Heart right ventricle (tissue), 16 donors: Measurements from ENCODE around the gene ARRDC3. TPM values are rescaled to one million over a fixed set of nuclear protein-coding genes. Genes with fewer than 3 reads are reported as not detected.
"Not testable (repeated sequence)": the region's sequence is repeated elsewhere in the genome, so short reads cannot be mapped to it uniquely, and the experiment has no call there.

ENCODE experiments used
- ATAC-seq, 8 donors: fragments of 200-7000 bp; cut with Tn5 transposase; one replicate each; pipeline ENCODE4 v1.9.1; 2020; ENCODE audit warnings: mild to moderate bottlenecking in 8 of 8, moderate library complexity in 8 of 8, moderate number of reproducible peaks in 1 of 8
- DNase-seq, 2 donors: peaks; one replicate each; pipeline ENCODE4 v3.0.0-alpha.2; 2020
- H3K27ac ChIP-seq, 10 donors: fragments of 200-600 bp; sonication (generic) in 2 of 10; one replicate each; pipeline versions ENCODE4 v1.5.0 to v1.8.0; 2020 to 2022; ENCODE audit warnings: mild to moderate bottlenecking in 3 of 10
- H3K27me3 ChIP-seq, 7 donors: fragments of 200-600 bp; one replicate each; pipeline ENCODE4 v1.8.0; 2021 to 2022; ENCODE audit warnings: mild to moderate bottlenecking in 2 of 7
- H3K36me3 ChIP-seq, 9 donors: fragments of 200-600 bp; sonication (generic) in 1 of 9; one replicate each; pipeline versions ENCODE4 v1.5.0 to v1.8.0; 2020 to 2022; ENCODE audit warnings: mild to moderate bottlenecking in 2 of 9
- H3K4me1 ChIP-seq, 9 donors: fragments of 200-600 bp; sonication (generic) in 1 of 9; one replicate each; pipeline versions ENCODE4 v1.5.0 to v1.8.0; 2020 to 2022; ENCODE audit warnings: mild to moderate bottlenecking in 4 of 9
- H3K4me3 ChIP-seq, 10 donors: fragments of 200-600 bp; sonication (generic) in 2 of 10; one replicate each; pipeline versions ENCODE4 v1.5.0 to v1.8.0; 2020 to 2022; ENCODE audit warnings: mild to moderate bottlenecking in 7 of 10, moderate library complexity in 2 of 10
- H3K9me3 ChIP-seq, 11 donors: fragments of 200-600 bp in 10 of 11; sonication (generic) in 2 of 11; one replicate each; pipeline versions ENCODE4 v1.5.0 to v1.8.0; 2013 to 2022; ENCODE audit warnings: mild to moderate bottlenecking in 2 of 11, control low read depth in 1 of 11, moderate library complexity in 1 of 11
- CTCF ChIP-seq, 9 donors: fragments of 200-600 bp; sonication (generic) in 2 of 9; IDR thresholded peaks; one replicate each; pipeline versions ENCODE4 v1.5.0 to v1.8.0; 2021 to 2022; ENCODE audit warnings: antibody characterized with exemption in 9 of 9, mild to moderate bottlenecking in 5 of 9, moderate library complexity in 1 of 9
- WGBS, 2 donors: extraction: QIAGEN DNeasy Blood & Tissue Kit; methylation state at CpG; one replicate each; pipeline ENCODE4 v1.1.7; 2013; ENCODE audit warnings: inconsistent platforms in 1 of 2; 5-methylcytosine and 5-hydroxymethylcytosine counted together
- intact Hi-C, 10 donors: fragments of 100-400 bp; cut with DNase I; formaldehyde crosslinking; loops; one replicate each; pipeline versions ENCODE4 v1.11.1 to v1.14.2; 2022
- polyA plus RNA-seq, 2 donors: library from polyadenylated mRNA; stranded (reverse); fragments of 200-250 nt; gene quantifications; one replicate each; pipeline ENCODE4 v1.2.3, GENCODE V29; 2013
- total RNA-seq, 10 donors: library from RNA; stranded (reverse); fragmentation: NEBNext Ultra II Directional in 3 of 10; extraction: Animal tissue kit (Norgen Biotek cat#: 25700) in 3 of 10; gene quantifications; one replicate each; pipeline versions ENCODE4 v1.2.1 to v1.2.4, GENCODE V29; 2021 to 2023
- donor health status: Arrhythmogenic right ventricular cardiomyopathy.
- donor health status: ischemic (EF 13 %, LVEDD 7.1; RV severe dilation, severe dysfunction).
- donor health status: healthy with polysubstance abuse.
- donor health status: DM: no; HTN: yes; CAD: no.
- donor health status: DM: no; HTN: no; CAD: no.
- donor health status: ischemic (EF 25% LVEDD 6.9; RV normal size, moderate dysfunction).
- donor health status: ischemic (EF 25% LVEDD 5.7; RV mildly dilated, moderate dysfunction).
- donor health status: healthy.
- donor health status: DM: yes; HTN: yes; CAD: no.
- donor health status: Ischemic cardiomyopathy.
- donor health status: ischemic (EF 35%, LVEDD 5.7; RV mildly dilated, moderate dysfunction).
- donor health status: nonischemic (EF 11% LVEDD 7.7; RV severe dilation, severe dysfunction).
- donor health status: DM: yes; HTN: yes; CAD: no.
- donor health status: PGD.
- donor health status: ischemic (EF 29% LVEDD 5.4; RV normal size, mild dysfunction).
- donor health status: nonischemic (EF 23%, LVEDD 6.1; RV moderate dilation, normal function).

The ARRDC3 gene
- total and polyA plus RNA-seq, 12 donors: 4.8 to 61.5 (median 17.7) TPM

- Histone ChIP-seq H3K36me3 (no peaks in the 10 kb centered on the region), H3K4me1 (peaks cover 0 to 14% (median 0%) of the 10 kb centered on the region in 9 donors), H3K27me3 (no peaks in the 10 kb centered on the region), H3K9me3 (peaks cover 0 to 4% (median 0%) of the 10 kb centered on the region in 11 donors), H3K4me3 (no peak overlapping the region), H3K27ac (no peak overlapping the region)
- no peak for TF ChIP-seq CTCF (IDR thresholded peaks at IDR 0.05)
- ATAC-seq: no peak
- 71 to 76% methylated on average over 9 of the region's 9 CpGs for WGBS, 2 donors
- DNase-seq: no peak
- intact Hi-C loops: no loop called here
Measured at GRCh38 chr5:91352831-91353695, 30.1 kb downstream of the ARRDC3 start.

- no peak for TF ChIP-seq CTCF (IDR thresholded peaks at IDR 0.05)
- no peaks in the 10 kb centered on the region for H3K36me3 ChIP-seq
- H3K9me3 ChIP-seq: peaks cover 0 to 7% (median 0%) of the 10 kb centered on the region in 11 donors
- 91% methylated on average over 5 of the region's 5 CpGs for WGBS, 2 donors
- no peaks in the 10 kb centered on the region for H3K4me1 ChIP-seq
- ATAC-seq: no peak
- no peak for DNase-seq
- no peaks in the 10 kb centered on the region for H3K27me3 ChIP-seq
- intact Hi-C loops: no loop called here
- no peak overlapping the region for H3K4me3 ChIP-seq
- H3K27ac ChIP-seq: no peak overlapping the region
Measured at GRCh38 chr5:91345461-91345860, 37.7 kb downstream of the ARRDC3 start.

GRCh38 chr5:91344661-91345200 lies 38.4 kb downstream of the ARRDC3 start:
- H3K4me3 ChIP-seq, H3K27me3 ChIP-seq, H3K27ac ChIP-seq, H3K9me3 ChIP-seq, H3K36me3 ChIP-seq, intact Hi-C loops, H3K4me1 ChIP-seq, DNase-seq, ATAC-seq: not testable (repeated sequence)
- WGBS, 2 donors: 95 to 96% methylated on average over 4 of the region's 4 CpGs

GRCh38 chr5:91343916-91344315 lies 39.2 kb downstream of the ARRDC3 start:
- intact Hi-C loops: no loop called here
- ATAC-seq (no peak), DNase-seq (no peak)
- no peak overlapping the region for H3K27ac ChIP-seq
- no peak overlapping the region for H3K4me3 ChIP-seq
- no peak for TF ChIP-seq CTCF (IDR thresholded peaks at IDR 0.05)
- 80 to 85% methylated on average over 2 of the region's 2 CpGs for WGBS, 2 donors
- H3K9me3 ChIP-seq: peaks cover 0 to 7% (median 0%) of the 10 kb centered on the region in 11 donors
- H3K4me1 ChIP-seq: peaks cover 0 to 4% (median 0%) of the 10 kb centered on the region in 9 donors
- H3K27me3 ChIP-seq: no peaks in the 10 kb centered on the region
- no peaks in the 10 kb centered on the region for H3K36me3 ChIP-seq

GRCh38 chr5:91342931-91343330 lies 40.2 kb downstream of the ARRDC3 start:
- H3K9me3 ChIP-seq, H3K27ac ChIP-seq, ATAC-seq, H3K4me3 ChIP-seq, H3K4me1 ChIP-seq, DNase-seq, H3K27me3 ChIP-seq, intact Hi-C loops, H3K36me3 ChIP-seq: not testable (repeated sequence)
- WGBS, 2 donors: 95 to 97% methylated on average over 26 to 29 of the region's 29 CpGs
